GM18951 (cell line): Measurements from ENCODE around the gene LRRC42.
"Not testable (repeated sequence)": the region's sequence is repeated elsewhere in the genome, so short reads cannot be mapped to it uniquely, and the experiment has no call there.

Source experiments
- POLR2A ChIP-seq: IDR thresholded peaks from 4 replicates; pipeline ENCODE4 v1.6.1; 2011; ENCODE audit warnings: mild to moderate bottlenecking; ENCODE audit not compliant: insufficient read length, insufficient read depth; ENCODE audit errors: extremely low read depth
- in situ Hi-C: fragments of 300-500 bp; cut with MboI; formaldehyde crosslinking; loops from one replicate; pipeline ENCODE4 v1.12.0; 2022; ENCODE audit warnings: low sequenced_read_pairs, mixed read lengths, inconsistent platforms; ENCODE audit not compliant: unreplicated experiment

Gene LRRC42

DNA sequence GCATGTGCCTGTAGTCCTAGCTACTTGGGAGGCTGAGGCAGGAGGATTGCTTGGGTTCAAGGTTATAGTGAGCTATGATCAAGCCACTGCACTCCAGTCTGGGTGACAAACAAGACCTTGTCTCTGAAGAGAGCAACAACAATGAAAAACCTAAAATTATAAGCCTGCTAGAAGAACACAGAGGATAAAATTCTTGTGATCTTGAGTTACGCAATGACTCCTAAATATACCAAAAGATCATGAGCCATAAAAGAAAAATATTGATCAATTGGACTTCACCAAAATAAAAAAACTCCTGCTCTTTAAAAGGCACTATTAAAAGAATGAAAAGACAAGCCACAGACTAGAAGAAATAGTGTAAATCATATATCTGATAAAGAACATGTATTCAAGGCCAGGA, 49.5 kb downstream of the LRRC42 start:
- no peak for TF ChIP-seq POLR2A
- in situ Hi-C loops, result no loop called here

- TF ChIP-seq POLR2A, result no peak
- in situ Hi-C loops, result no loop called here
These were observed 52.1 kb downstream of the LRRC42 start for GRCh38 chr1:53998223-53998622.

GRCh38 chr1:53999920-54000319, 53.8 kb downstream of the LRRC42 start:
- in situ Hi-C loops, result no loop called here
- TF ChIP-seq POLR2A, result no peak

DNA sequence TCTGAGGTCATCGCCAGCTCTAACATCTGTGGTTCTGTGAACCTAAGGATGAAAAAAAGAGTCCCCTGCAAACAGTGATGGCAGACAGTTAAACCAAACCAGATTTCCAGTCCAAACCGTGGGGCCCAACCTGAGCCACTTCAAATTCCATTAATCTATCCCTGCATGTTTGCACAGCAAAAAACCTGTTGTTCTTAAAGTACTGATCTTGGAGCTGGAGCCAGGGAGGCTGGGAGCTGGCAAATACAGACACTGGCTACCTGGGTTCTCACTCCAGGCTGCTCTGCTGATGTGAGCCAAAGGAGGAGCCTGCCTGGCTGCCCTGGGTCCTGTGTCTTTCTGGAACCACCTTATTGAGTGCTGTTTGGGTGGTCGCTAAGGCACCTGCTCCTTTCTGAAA, 55.4 kb downstream of the LRRC42 start:
- in situ Hi-C loops, result no loop called here
- TF ChIP-seq POLR2A, result no peak

- no peak for TF ChIP-seq POLR2A
- in situ Hi-C loops, result no loop called here
These were observed 56.5 kb downstream of the LRRC42 start for GRCh38 chr1:54002544-54003248.

DNA sequence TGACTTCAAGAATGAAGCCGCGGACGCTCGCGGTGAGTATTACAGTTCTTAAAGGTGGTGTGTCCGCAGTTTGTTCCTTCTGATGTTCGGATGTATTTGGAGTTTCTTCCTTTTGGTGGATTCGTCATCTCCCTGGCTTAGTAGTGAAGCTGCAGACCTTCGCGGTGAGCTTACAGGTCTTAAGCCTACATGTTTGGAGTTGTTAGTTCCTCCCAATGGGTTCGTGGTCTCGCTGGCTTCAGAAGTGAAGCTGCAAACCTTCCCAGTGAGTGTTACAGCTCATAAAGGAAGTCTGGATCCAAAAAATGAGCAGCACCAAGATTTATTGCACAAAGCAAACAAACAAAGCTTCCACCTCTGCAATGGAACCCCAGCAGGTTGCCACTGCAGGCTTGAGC, 57.1 kb downstream of the LRRC42 start:
- in situ Hi-C loops, result no loop called here
- TF ChIP-seq POLR2A, result no peak

- in situ Hi-C loops, result not testable (repeated sequence)
These were observed 57.8 kb downstream of the LRRC42 start for GRCh38 chr1:54003750-54004480.

GRCh38 chr1:54004481-54005049, 58.4 kb downstream of the LRRC42 start:
- in situ Hi-C loops, result no loop called here
- TF ChIP-seq POLR2A, result no peak

DNA sequence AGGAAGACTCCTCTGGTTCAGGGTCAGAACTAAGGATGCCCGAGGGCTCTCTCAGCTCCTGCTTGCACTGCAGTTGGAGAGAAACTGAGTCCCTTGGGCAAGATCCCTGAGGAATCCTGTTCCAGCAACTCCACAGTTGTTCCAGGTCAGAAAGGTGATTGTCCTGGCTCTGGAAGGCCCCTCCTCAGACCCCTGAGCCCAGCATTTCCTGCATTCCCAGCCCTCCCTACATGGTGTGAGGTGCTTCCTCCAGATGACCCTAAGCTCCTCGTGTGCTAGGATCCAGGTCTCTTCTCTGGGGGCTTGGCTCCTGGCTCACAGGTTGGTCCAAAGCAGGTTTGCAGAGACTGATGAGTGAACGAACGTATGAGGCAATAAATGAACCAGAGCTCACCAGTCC, 60.4 kb downstream of the LRRC42 start:
- in situ Hi-C loops, result no loop called here

GRCh38 chr1:54007613-54008012, 61.5 kb downstream of the LRRC42 start:
- in situ Hi-C loops, result no loop called here
- TF ChIP-seq POLR2A, result no peak

More for the DNA sequence above, 60.4 kb downstream of the LRRC42 start:
- no peak for TF ChIP-seq POLR2A

GRCh38 chr1:54008876-54009275, 62.7 kb downstream of the LRRC42 start:
- in situ Hi-C loops, result no loop called here

DNA sequence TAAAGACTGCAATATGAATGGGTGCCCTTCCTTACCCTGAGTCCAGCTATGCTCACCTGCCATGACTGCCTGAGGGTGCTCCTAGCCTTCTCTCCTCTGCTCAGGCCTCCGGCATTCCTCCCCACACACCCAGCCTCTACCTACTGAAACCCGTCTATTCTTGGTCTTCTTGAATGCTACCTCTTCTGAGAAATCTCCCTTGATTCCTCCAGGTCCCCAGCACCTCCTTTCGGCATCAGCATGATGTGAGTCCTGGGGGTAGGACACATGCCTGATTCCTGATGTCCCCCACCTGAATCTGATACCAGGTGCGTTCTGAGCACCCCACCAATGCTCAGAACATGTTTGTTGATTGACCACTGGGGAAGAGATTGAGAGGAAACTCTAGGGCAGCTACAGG, 63.3 kb downstream of the LRRC42 start:
- in situ Hi-C loops, result no loop called here
- TF ChIP-seq POLR2A, result no peak

More at GRCh38 chr1:54008876-54009275, 62.7 kb downstream of the LRRC42 start:
- TF ChIP-seq POLR2A, result no peak

DNA sequence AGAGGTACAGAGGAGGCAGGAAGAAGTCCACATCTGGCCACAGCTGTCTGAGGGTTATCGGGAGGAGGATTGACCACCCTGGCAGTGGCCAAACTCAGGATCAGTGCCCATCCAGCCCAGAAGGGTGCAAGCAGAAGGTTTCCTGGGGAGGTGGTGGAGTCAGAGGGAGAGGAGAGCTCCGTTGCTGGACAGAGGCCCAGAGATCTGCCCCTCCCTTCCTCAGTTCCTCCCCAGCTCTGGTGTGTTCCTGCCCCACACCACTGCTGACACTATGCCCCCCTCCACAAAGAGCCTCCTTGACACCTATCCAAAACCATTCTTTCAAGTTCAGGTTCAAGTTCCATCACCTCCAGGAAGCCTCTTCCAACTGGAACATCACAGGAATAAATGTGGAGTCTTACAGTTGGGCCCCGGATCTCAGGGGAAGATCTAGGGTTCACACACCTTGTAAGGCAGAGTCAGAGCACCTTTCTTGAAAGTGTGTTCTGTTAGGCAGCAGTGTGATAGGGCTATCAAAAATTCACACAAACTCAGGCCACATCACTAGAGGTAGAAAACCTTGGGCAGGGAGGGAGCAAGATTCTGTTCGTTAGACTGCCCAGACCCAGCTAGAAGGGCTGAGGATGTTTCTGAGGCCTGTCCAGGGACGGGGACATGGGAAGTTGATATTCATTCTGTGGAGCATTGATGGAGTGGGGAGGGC, 64.4 kb downstream of the LRRC42 start:
- in situ Hi-C loops, result no loop called here
- TF ChIP-seq POLR2A, result no peak
